Activated CD4-positive, alpha-beta T cell treated with anti-CD3 and anti-CD28 coated beads for 24 hours (primary cell): ENCODE measurements around the gene LRRC37A2.
A peak's percentile ranks its signal among the peaks of the same experiment; 100 is the strongest.
"Not testable (repeated sequence)": the region's sequence is repeated elsewhere in the genome, so short reads cannot be mapped to it uniquely, and the experiment has no call there.

Experiments used
- DNase-seq, 2 donors: peaks; one replicate each; pipeline ENCODE4 v3.0.0-alpha.2; 2020; ENCODE audit warnings: low read depth in 2 of 2

The LRRC37A2 gene

DNA sequence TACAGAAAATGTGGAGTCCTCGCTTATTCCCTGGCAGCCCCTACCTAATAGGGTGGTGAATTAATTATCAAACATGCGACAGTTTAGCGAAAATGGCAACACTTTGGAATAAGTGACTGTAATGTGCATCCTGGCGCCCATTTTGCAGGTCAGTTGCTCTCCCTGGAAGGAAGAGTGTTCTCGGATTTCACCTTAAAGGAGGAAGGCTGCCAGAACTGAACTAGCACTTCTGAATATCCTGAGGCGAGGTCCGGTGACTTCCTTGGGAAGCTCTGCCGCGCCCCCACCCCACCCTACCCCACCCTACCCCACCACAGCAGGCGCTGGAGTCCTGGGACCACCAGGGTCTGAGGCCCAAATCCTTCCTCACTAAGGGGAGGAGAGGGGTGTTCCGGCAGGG lies at the start of gene LRRC37A2:
TSS of gene LRRC37A2 (plus strand) at position 301 of the 400 bp plus-strand sequence. CDS start 245 bp downstream, outside the sequence.
- not testable (repeated sequence) for DNase-seq

- not testable (repeated sequence) for DNase-seq
Observed at GRCh38 chr17:46467618-46468017, 44.6 kb upstream of the LRRC37A2 start.

GRCh38 chr17:46474489-46474888 lies 37.8 kb upstream of the LRRC37A2 start:
- DNase-seq: not testable (repeated sequence)

DNA sequence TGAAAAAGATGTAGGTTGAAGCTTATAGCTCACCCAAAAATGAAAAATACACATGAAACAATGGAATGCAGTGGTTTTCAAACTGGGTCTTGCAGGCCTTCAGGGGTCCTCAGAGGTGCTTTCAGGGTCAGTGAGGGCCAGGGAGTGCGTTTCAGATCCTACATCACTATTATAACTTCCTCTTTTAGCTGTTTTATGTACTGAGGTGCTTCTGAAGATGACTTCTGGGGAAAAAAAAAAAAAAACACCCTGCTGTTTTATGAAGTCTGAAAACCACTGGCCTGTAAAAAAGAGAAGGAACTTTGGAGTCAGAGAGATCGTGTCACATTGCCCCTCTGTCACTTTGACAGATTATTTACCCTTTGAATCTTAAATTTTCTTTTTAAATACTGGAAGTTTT lies 36.7 kb upstream of the LRRC37A2 start:
- not testable (repeated sequence) for DNase-seq

GRCh38 chr17:46478823-46479222 lies 33.4 kb upstream of the LRRC37A2 start:
- DNase-seq: not testable (repeated sequence)

- DNase-seq: not testable (repeated sequence)
Observed at GRCh38 chr17:46481310-46481709, 31.0 kb upstream of the LRRC37A2 start.

DNA sequence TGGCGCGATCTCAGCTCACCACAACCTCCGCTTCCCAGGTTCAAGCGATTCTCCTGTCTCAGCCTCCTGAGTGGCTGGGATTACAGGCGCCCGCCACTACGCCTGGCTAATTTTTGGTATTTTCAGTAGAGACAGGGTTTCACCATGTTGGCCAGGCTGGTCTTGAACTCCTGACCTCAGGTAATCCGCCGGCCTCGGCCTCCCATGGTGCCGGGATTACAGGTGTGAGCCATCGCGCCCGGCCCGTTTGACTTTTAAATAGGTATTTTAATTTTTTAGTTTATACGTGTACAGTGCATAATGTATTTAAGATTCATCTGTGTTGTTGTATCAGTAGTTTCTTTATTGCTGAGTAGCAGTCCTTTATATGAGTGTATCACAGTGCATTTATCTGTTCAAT lies 20.2 kb upstream of the LRRC37A2 start:
- DNase-seq: not testable (repeated sequence)

GRCh38 chr17:46499437-46500139 lies 12.7 kb upstream of the LRRC37A2 start:
- DNase-seq: not testable (repeated sequence)

DNA sequence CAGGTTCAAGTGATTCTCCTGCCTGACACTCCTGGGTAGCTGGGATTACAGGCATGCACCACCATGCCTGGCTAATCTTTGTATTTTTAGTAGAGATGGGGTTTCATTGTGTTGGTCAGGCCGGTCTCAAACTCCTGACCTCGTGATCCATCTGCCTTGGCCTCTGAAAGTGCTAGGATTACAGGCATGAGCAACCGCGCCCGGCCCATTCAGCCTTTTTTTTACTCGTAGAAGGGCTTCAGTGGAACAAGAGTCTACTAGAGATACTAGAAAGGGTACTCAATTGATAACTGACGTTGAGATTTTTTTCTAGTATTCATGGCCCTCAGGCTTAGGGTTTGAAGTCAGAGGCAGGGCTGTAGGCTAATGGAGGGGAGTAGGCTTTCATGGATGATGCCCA lies 6.4 kb upstream of the LRRC37A2 start:
- DNase-seq: not testable (repeated sequence)

DNA sequence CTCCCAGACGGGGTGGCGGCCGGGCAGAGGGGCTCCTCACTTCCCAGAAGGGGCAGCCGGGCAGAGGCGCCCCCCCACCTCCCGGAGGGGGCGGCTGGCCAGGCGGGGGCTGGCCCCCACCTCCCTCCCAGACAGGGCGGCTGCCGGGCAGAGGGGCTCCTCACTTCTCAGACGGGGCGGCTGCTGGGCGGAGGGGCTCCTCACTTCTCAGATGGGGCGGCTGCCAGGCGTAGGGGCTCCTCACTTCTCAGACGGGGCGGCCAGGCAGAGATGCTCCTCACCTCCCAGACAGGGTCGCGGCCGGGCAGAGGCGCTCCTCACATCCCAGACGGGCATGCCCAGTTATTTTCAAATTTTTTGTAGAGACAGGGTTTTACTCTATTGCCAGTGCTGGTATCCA lies 22.4 kb downstream of the LRRC37A2 start:
- not testable (repeated sequence) for DNase-seq

- not testable (repeated sequence) for DNase-seq
Observed at GRCh38 chr17:46548607-46549006, 36.3 kb downstream of the LRRC37A2 start.

- DNase-seq: not testable (repeated sequence)
Observed at GRCh38 chr17:46559155-46559554, 46.9 kb downstream of the LRRC37A2 start.

DNA sequence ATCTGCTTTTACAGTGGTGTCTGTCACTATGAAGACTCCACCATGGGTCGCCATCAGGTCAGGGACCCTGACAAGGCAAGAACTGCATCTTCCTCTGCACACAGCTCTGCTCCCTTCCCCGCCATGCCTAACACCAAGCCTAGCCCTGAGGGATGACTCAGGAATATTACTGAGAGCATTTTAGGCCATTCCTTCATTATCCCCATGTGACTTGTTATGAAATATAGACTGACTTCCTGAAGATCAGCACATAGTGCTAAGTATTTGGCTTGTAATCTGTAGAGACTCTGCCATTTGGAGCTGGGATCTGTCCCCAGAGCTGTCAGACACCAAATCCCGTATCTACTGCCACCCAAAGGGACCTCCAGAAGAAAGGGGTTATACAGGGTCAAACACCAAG lies 47.8 kb downstream of the LRRC37A2 start:
- DNase-seq: not testable (repeated sequence)

DNA sequence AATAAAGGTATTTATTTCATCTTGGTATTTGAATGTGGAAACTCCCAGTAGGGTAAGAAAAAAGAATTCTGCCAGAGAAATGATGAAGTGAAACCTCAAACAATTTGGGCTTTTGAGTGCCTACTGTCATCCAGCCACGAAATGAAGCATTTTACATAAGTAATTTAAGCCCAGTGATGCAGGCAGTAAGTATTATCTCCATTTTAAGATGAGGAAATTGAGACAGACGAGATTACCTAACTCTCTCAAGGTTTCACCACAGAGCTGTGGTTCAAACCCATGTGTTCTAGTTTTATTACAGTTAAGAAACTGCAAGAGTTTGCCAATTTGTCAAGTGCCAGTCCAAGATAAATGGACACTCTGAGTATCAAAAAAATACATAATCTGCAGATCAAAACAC lies 54.0 kb downstream of the LRRC37A2 start:
- DNase-seq: not testable (repeated sequence)

GRCh38 chr17:46566980-46567379 lies 54.7 kb downstream of the LRRC37A2 start:
- not testable (repeated sequence) for DNase-seq

DNA sequence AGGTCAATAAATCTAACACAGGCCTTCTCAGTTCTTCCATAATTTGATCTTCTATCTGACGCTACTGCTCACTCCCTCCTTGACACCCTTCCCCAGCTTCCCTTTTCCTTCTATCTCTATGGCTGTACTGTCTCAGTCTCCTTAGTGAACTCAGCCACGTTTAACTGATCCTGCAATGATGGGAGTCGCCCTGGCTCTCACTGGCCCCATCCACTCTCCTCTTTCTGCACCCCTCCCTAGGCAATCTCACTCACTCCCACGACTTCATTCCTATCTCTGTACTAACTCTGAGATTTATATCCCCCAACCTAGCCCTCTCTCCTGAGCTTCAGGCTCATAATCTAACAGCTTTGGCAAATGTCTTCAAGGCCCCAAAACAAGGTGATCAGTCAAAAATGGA lies 59.5 kb downstream of the LRRC37A2 start:
- not testable (repeated sequence) for DNase-seq

DNA sequence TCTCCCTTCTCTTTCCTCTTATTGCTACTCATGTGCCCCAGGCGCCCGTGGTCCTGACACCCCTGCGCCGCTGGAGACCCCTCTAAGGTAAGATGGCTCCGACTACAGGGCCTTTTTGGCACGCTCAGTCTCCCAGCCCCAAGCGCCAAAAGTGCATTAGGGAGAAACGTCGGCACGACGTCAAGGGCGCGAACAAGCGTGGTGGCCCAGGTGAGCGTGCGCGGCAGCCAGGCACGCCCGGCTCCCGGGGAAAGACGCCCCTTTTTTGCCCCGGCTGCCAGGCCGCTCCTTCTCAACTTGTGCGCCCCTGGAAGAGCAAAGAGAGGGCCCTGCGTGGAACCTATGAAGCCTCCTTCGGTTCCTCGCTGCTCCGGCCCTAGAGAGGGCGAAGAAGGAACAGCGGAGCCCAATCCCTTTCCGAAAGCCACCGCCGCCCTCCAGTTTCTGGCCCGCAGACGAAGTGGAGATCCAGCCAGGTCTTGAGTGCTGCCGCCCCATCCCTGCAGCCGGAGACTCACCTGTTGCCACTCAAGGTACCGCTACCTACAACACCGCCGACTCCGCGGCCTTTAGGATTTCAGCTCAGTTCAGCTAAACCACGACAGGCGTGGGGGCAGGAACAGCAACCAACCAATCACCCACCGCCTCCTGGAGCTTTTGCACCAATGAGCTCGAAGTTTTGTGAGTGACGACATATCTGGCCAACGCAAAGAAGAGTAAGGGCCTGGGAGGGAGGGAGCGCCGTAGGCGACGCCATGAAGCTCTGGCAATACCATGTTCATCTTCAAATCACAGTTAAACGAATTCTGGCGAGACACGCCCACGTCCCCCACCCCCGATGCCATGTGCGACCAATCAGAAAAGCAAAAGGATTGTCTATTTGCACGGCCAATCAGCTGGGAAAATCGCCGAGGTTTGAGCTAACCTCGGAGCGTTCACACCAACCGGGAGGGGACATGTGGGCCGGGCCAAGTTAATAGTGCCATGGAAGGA lies 67.1 kb downstream of the LRRC37A2 start, which contains the start of gene ARL17A:
TSS of gene ARL17A (minus strand) at position 609 of the 993 bp plus-strand sequence. CDS start 3,369 bp downstream, outside the sequence.
- DNase-seq: peak; percentile 38 to 54

GRCh38 chr17:46580082-46580481 lies 67.8 kb downstream of the LRRC37A2 start:
- DNase-seq: not testable (repeated sequence)

- not testable (repeated sequence) for DNase-seq
Observed at GRCh38 chr17:46585444-46585843, 73.2 kb downstream of the LRRC37A2 start.

- not testable (repeated sequence) for DNase-seq
Observed at GRCh38 chr17:46590157-46591146, 78.2 kb downstream of the LRRC37A2 start, which contains the start of gene NSF. Gene NSF (plus strand): TSS chr17:46590669. CDS start chr17:46590776, 107 bp downstream.

DNA sequence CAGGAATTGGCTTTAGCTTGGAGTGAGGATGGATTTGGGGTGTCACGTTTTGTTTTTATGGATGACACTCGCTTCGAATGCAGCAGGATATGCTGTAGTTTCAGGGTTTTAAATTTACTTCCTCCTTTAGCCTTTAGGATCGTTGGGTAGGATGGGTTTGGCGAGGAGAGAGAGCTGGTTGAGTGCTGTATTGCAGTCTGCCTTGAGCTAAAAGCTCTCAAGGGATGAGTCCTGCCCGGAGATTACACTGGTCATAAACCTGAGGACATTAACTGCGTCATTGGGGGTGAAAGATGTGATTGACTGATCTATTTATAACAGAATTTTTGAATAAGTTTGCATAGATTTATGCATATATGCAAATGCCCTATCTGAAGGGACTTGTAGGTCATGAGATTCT lies 79.1 kb downstream of the LRRC37A2 start:
- DNase-seq: not testable (repeated sequence)
